Right lobe of liver (tissue), 6 donors: Measurements from ENCODE around the gene SV2B. TPM values are rescaled to one million over a fixed set of nuclear protein-coding genes. Genes with fewer than 3 reads are reported as not detected.
A peak's percentile ranks its signal among the peaks of the same experiment; 100 is the strongest.

Experiments used
- ATAC-seq, 4 donors: fragments of 200-7000 bp; cut with Tn5 transposase; one replicate each; pipeline ENCODE4 v1.9.1; 2020; ENCODE audit warnings: mild to moderate bottlenecking in 4 of 4, moderate library complexity in 4 of 4
- DNase-seq, 3 donors: peaks; one replicate each; pipeline ENCODE4 v3.0.0-alpha.2; 2020
- H3K27ac ChIP-seq, 3 donors: fragments of 200-600 bp; one replicate each; pipeline ENCODE4 v1.8.0; 2022
- H3K27me3 ChIP-seq, 2 donors: fragments of 200-600 bp; one replicate each; pipeline ENCODE4 v1.8.0; 2022
- H3K36me3 ChIP-seq, 4 donors: fragments of 200-600 bp; sonication (generic) in 1 of 4; one replicate each; pipeline versions ENCODE4 v1.5.1 to v1.8.0; 2017 to 2022; ENCODE audit warnings: control low read depth in 1 of 4
- H3K4me1 ChIP-seq, 4 donors: fragments of 200-600 bp; sonication (generic) in 1 of 4; one replicate each; pipeline versions ENCODE4 v1.5.1 to v1.8.0; 2017 to 2022; ENCODE audit warnings: control low read depth in 1 of 4
- H3K4me3 ChIP-seq, 3 donors: fragments of 200-600 bp; one replicate each; pipeline ENCODE4 v1.8.0; 2022
- H3K9me3 ChIP-seq, 4 donors: fragments of 200-600 bp; sonication (generic) in 1 of 4; one replicate each; pipeline versions ENCODE4 v1.5.1 to v1.8.0; 2017 to 2022; ENCODE audit warnings: control low read depth in 1 of 4
- POLR2A ChIP-seq: fragments of 450-650 bp; IDR thresholded peaks from one replicate; pipeline ENCODE4 v1.6.1; 2017; ENCODE audit warnings: antibody characterized with exemption, mild to moderate bottlenecking
- WGBS: methylation state at CpG from one replicate; pipeline ENCODE4 v1.1.6; 2018; ENCODE audit warnings: low coverage, low lambda C conversion rate; ENCODE audit not compliant: insufficient coverage; ENCODE audit errors: missing lambda C conversion rate; 5-methylcytosine and 5-hydroxymethylcytosine counted together
- intact Hi-C, 2 donors: fragments of 100-400 bp; cut with DNase I; formaldehyde crosslinking; loops; one replicate each; pipeline versions ENCODE4 v1.11.2 to v1.14.1; 2022
- total RNA-seq, 6 experiments: library from RNA; depleted of rRNA in 2 of 6; stranded (reverse); fragments of >200 nt in 2 of 6; fragmentation: NEBNext Ultra II Directional in 3 of 6; extraction: Animal tissue kit (Norgen Biotek cat#: 25700) in 3 of 6; gene quantifications; one replicate each; pipeline versions ENCODE4 v1.1.0 to v1.2.4, GENCODE V29; 2016 to 2023
- TF ChIP-seq, protein P1 (sequence below), 4 donors: fragments of 200-600 bp in 3 of 4; fragments of 450-650 bp in 1 of 4; IDR thresholded peaks; one replicate each; pipeline versions ENCODE4 v1.5.1 to v1.8.0; 2016 to 2022; ENCODE audit warnings: antibody characterized with exemption in 4 of 4, mild to moderate bottlenecking in 2 of 4
- donor health status: DM: no; HTN: yes; CAD: no.
- donor health status: DM: no; HTN: no; CAD: no.
- donor health status: DM: no; HTN: no; CAD: no.
- donor health status: DM: no; HTN: yes; CAD: no.
- donor health status: DM: no; HTN: yes; CAD: no.

SV2B gene
- total RNA-seq, 6 experiments from 2014 or later: 0.06 to 0.81 (median 0.18) TPM; not detected in 1

DNA sequence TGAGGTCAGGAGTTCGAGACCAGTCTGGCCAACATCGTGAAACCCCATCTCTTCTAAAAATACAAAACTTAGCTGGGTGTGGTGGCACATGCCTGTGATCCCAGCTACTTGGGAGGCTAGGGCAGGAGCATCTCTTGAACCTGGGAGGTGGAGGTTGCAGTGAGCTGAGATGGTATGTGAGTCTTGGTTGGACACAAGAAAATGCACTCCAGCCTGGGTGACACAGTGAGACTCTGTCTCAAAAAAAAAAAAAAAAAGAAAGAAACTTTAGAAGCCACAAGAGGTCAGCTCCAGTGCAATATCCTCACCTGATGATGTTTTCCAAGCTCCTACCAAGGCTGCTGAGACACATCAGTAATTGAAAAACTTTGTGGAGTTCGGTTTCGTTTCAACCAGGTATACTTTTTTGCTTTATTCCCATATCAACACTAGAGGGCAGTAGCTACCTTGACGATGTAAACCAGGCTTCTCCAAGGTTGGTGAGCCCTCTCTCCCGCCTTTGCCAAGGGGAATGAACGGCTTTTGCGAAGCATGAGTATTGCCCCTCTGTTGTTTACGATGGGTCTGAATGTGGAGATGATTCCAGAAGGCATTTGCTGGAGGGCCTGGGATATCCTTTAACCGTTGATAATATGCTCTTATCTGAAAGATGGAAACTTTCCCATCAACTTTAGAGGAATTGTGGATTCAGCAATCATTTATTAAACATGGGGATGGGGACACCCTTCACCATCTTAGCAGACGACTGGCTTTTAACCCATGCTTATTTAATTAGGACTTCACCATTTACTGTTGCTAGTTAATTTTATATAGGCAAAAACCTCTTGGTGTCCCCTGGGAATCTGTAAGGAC is 202.8 kb downstream of the SV2B start:
- TF ChIP-seq POLR2A: no peak
- TF ChIP-seq, protein P1, sequence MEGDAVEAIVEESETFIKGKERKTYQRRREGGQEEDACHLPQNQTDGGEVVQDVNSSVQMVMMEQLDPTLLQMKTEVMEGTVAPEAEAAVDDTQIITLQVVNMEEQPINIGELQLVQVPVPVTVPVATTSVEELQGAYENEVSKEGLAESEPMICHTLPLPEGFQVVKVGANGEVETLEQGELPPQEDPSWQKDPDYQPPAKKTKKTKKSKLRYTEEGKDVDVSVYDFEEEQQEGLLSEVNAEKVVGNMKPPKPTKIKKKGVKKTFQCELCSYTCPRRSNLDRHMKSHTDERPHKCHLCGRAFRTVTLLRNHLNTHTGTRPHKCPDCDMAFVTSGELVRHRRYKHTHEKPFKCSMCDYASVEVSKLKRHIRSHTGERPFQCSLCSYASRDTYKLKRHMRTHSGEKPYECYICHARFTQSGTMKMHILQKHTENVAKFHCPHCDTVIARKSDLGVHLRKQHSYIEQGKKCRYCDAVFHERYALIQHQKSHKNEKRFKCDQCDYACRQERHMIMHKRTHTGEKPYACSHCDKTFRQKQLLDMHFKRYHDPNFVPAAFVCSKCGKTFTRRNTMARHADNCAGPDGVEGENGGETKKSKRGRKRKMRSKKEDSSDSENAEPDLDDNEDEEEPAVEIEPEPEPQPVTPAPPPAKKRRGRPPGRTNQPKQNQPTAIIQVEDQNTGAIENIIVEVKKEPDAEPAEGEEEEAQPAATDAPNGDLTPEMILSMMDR (IDR thresholded peaks at IDR 0.05): peak; percentile 62 to 80 (median 77)
- no peak overlapping the region for H3K27ac ChIP-seq
- H3K4me3 ChIP-seq: no peak overlapping the region
- H3K4me1 ChIP-seq: no peaks in the 10 kb centered on the region
- intact Hi-C loops: loop anchor here (10.0 kb wide), 2 partner anchors 212 to 552 kb away; partner anchors contain the start of gene SLCO3A1 (in 1 of the 2)
- ATAC-seq: peak; percentile 93 to 99 (median 96)
- DNase-seq: no peak
- H3K9me3 ChIP-seq: no peaks in the 10 kb centered on the region
- H3K27me3 ChIP-seq: no peaks in the 10 kb centered on the region
- H3K36me3 ChIP-seq: no peaks in the 10 kb centered on the region
- 18% methylated on average over 11 of the region's 11 CpGs for WGBS

DNA sequence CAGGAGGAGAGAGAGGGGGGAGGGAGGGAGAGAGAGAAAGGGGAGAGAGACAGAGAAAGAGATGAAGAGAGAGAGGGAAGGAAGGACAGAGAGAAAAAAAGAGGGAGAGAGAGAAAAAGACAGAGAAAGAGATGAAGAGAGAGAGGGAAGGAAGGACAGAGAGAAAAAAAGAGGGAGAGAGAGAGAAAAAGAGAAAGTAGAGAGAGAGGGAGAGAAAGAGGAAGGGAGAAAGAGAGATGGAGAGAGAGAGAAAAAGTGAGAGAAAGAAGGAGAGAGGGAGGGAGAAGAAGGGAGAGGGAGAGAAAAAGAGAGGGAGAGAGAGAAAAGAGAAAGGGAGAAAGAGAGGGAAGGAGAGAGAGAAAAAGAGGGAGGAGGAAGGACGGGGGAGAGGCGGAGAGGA is 204.2 kb downstream of the SV2B start:
- no peaks in the 10 kb centered on the region for H3K4me1 ChIP-seq
- H3K27ac ChIP-seq: no peak overlapping the region
- TF ChIP-seq POLR2A: no peak
- no peak overlapping the region for H3K4me3 ChIP-seq
- H3K27me3 ChIP-seq: no peaks in the 10 kb centered on the region
- intact Hi-C loops: loop anchor here (10.0 kb wide), 2 partner anchors 211 to 551 kb away; partner anchors contain the start of gene SLCO3A1 (in 1 of the 2)
- H3K9me3 ChIP-seq: no peaks in the 10 kb centered on the region
- ATAC-seq (no peak), DNase-seq (no peak)
- WGBS: 60% methylated on average over 1 of the region's 2 CpGs
- no peaks in the 10 kb centered on the region for H3K36me3 ChIP-seq

DNA sequence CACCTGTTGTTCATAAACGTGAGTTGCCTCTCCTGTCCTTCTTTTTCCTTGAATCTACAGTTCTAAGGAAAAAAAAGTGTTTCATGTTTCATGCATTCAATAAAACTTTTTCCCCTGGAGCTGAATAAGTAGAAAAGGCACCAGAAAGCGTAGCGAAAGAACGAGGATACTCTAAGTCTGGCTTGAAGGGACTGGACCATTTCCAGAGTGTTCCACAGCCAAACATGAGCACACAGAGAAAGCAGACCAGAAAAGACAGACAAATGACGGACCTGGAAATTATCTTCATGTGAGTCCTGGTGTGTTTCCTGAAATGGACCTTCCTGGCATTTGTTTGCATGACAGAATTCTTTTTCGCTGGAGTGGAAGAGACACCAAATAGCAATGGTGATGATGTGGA is 204.7 kb downstream of the SV2B start:
- no peaks in the 10 kb centered on the region for H3K27me3 ChIP-seq
- no peaks in the 10 kb centered on the region for H3K4me1 ChIP-seq
- H3K27ac ChIP-seq: no peak overlapping the region
- no peaks in the 10 kb centered on the region for H3K9me3 ChIP-seq
- 66% methylated on average over 6 of the region's 6 CpGs for WGBS
- ATAC-seq (no peak), DNase-seq (no peak)
- H3K4me3 ChIP-seq: no peak overlapping the region
- TF ChIP-seq POLR2A: no peak
- TF ChIP-seq, protein P1 (IDR thresholded peaks at IDR 0.05): no peak
- no peaks in the 10 kb centered on the region for H3K36me3 ChIP-seq
- intact Hi-C loops: loop anchor here (5.0 to 10.0 kb wide), 3 partner anchors 210 to 550 kb away; partner anchors contain the start of gene SLCO3A1 (in 1 of the 2)

DNA sequence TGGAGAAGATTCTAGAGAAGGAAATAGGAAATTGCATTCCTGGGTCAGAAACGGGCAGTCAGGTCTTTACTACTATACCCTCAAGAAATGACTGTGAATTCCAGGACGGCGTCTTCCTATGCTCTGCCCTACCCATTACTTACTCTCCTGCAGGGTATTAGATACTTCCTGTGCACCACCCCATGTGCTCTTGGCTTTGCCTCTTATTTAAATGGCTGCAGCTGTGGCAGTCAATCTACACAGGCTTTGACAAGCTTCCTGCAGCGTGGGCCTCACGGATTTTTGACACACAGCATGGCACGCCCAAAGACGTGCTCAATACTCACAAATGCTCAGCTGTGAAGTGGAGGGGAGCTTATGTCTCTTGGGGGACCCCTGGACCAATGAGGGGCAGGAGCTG is 206.1 kb downstream of the SV2B start:
- no peak for DNase-seq

More for the DNA sequence above, 206.1 kb downstream of the SV2B start:
- intact Hi-C loops: loop anchor here (5.0 to 10.0 kb wide), 3 partner anchors 209 to 549 kb away; partner anchors contain the start of gene SLCO3A1 (in 1 of the 2)
- no peak overlapping the region for H3K27ac ChIP-seq
- H3K4me3 ChIP-seq: no peak overlapping the region
- 79% methylated on average over 5 of the region's 7 CpGs for WGBS
- TF ChIP-seq, protein P1 (IDR thresholded peaks at IDR 0.05): no peak
- TF ChIP-seq POLR2A: no peak
- H3K4me1 ChIP-seq: no peaks in the 10 kb centered on the region
- H3K36me3 ChIP-seq: no peaks in the 10 kb centered on the region
- ATAC-seq: no peak
- H3K27me3 ChIP-seq: no peaks in the 10 kb centered on the region
- no peaks in the 10 kb centered on the region for H3K9me3 ChIP-seq
